NCI-H1092 treated with DMSO at 0.1 percent for 48 hours (cell line): ENCODE data around the gene PRKN.
A peak's percentile ranks its signal among the peaks of the same experiment; 100 is the strongest.

ENCODE experiments used
- DNase-seq: peaks from one replicate; lab custom pipeline; 2025; lab: John Stamatoyannopoulos, UW

The PRKN gene

GRCh38 chr6:162615016-162615705, 112.4 kb downstream of the PRKN start:
- no peak for DNase-seq

GRCh38 chr6:162613310-162613709, 114.3 kb downstream of the PRKN start:
- DNase-seq, result no peak

DNA sequence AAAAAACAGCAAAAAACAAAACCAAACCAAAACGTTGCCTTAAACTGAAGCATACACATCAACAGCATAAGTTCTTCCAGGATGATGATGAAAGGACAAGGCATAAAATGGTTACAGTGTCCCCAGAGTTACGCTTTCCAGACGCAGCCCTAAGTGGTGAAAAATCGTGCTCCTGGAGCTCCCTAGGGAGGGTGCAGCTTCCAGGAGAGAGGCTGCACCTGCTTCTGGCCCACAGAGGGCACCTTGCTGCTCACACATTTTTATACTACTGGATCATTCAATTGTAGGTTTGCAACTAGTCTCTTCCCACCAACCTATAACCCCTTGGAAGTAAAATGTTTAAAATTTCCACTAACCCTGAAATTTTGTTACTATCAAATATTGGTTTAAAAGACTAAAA, 115.0 kb downstream of the PRKN start:
- no peak for DNase-seq

GRCh38 chr6:162610351-162610750, 117.2 kb downstream of the PRKN start:
- no peak for DNase-seq

- DNase-seq, result no peak
Measured at GRCh38 chr6:162605881-162606280, 121.7 kb downstream of the PRKN start.

DNA sequence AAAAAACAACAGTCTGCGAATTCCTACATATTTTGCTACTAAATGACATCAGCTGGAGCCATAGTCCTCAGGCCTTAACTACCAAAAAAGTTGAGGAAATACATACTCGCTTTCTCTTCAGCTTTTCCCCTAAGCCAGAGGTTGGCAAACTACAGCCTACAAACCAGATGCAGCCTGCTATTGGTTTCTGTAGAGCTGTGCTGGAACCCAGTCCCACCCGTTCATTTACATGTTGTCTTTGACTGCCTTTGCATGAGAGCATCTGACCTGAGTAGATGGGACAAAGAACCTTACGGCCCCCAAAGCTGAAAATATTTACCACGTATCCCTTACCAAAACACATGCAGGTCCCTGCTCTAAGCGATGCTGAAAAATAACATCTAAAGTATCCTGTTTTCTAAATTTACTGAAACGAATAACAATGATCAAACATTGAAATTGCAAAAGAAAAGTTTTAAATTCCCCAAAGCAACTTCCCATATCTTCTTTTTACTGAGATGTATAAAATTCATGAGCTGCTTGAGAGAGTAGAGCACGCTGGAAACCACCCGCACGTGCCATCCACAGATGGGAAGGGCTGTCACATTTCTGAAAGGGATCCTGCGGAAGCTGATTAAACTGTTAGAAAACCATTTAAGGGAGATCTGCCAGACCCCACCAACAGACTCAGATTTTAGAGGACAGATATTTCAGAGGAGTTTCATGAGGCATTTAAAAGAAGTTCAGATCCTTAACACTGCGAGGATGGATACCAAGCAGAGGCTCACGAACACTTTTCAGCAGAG, 124.1 kb downstream of the PRKN start:
- no peak for DNase-seq

DNA sequence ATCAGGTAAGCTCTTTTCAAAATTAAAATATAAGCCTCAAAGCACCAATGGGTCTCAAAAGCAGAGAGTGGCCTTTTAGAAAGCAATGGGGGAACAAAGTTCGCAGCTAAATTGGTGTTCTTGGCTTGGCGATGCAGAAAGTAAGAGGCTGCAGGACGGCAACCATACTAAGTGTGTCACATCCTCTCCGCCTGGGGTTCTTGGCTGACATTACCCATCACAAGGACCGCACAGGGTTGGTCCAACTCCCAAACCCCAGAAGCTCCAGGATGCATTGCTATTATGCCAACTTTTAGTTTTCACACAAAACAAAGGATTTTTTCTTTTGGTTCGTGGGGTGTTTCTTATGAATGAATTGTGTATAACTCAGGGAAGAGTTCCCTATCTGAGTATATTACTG, 124.8 kb downstream of the PRKN start:
- no peak for DNase-seq

GRCh38 chr6:162596676-162597075, 130.9 kb downstream of the PRKN start:
- DNase-seq, result no peak

GRCh38 chr6:162591517-162591916, 136.0 kb downstream of the PRKN start:
- no peak for DNase-seq

DNA sequence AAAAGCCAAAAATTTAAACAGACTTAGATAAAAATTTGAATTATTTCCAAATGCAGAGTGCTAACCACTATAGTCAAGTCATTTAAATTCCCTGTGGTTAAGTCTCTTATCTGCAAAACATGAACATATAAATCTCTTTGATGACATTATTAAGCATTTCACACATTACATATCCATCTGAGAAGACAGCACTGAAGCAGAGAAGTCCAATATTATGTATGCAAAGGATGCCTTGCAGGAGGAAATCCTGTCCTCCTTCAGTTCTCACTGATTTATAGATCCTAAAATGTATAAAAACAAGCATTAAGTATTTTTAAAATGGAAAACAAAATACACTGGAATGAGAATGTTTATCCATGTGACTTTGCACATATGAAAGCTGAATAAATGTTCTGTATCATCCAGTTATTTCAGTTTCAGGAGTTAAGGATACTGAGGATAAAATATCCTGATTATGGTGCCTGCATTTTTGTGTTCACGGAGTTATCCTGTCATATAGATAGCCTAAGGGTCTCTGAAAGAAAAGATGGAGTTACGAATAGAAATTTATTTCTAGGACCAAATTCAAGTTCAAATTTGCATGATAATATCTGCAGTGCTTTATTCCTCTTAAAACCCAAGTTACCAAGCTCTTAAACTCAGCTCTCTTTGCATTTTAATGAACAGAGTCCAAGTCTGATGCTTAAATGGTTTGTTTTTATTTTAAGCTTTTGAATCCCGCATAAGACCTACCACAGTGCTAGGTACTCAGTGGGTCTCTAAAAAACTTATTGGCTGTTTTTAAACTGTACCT, 145.4 kb downstream of the PRKN start:
- no peak for DNase-seq

- DNase-seq, result no peak
Measured at GRCh38 chr6:162580619-162581018, 146.9 kb downstream of the PRKN start.

DNA sequence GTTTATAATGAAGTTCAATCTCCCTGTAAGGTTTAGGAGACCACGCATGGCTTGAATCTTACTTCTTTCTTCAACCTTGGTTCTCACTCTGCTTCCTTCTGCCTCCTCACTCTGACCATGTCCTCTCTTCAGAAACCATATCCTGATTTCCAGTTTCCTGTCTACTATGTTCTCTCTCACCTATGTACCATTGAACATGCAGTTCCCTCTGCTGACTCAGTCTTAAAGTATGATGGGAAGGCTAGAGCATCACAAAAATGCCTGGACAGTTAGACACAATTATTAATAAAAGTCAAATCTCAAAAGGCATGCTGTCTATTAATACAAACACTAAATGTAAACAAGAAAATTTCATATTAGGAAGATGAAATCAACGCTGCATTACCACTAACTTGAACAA, 151.6 kb downstream of the PRKN start:
- no peak for DNase-seq

DNA sequence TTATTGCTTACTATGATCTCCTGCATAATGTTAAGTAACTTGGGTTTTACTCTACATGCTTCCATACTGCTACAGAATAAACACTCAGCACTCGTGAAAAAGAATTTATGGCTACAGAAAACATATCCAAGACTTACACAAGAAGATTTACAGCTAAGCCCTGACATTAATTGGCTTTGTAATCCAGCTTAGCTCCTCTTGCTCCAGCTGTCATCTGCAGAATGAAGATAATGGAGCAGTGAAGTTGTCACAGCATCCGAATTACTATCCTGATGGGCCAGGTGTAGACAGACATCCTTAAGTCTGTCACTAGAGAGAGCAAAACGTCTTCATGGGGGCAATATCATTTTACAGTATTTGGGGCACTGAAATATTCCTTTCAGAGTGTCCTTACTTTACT, 155.3 kb downstream of the PRKN start:
- DNase-seq, result no peak

GRCh38 chr6:162568266-162568665, 159.3 kb downstream of the PRKN start:
- no peak for DNase-seq

GRCh38 chr6:162562041-162562440, 165.5 kb downstream of the PRKN start:
- no peak for DNase-seq

- DNase-seq, result no peak
Measured at GRCh38 chr6:162560891-162561290, 166.7 kb downstream of the PRKN start.

GRCh38 chr6:162554531-162554930, 173.0 kb downstream of the PRKN start:
- no peak for DNase-seq

GRCh38 chr6:162546905-162547304, 180.7 kb downstream of the PRKN start:
- no peak for DNase-seq

DNA sequence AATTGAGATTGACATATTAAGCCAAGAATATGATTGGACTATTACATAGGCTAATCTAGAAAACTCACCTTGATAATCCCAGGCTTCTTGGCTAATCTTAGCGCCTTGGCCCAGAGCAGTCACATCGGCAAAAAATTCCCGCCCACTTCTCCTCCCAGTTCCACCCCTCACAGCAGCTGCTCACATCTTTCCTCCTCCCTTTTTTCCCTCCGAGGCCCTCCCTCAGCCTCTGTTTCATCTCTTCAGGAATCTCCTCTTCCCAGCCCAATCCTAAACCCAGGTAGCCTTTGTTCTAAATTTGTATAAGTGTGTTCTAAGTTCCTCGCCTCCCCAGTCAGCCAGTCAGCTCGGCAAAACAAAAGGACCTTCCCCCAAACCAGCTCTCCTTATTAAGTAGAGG, 184.3 kb downstream of the PRKN start:
- no peak for DNase-seq

- no peak for DNase-seq
Measured at GRCh38 chr6:162541019-162541601, 186.5 kb downstream of the PRKN start.

GRCh38 chr6:162539321-162539720, 188.2 kb downstream of the PRKN start:
- peak; percentile 25 for DNase-seq

DNA sequence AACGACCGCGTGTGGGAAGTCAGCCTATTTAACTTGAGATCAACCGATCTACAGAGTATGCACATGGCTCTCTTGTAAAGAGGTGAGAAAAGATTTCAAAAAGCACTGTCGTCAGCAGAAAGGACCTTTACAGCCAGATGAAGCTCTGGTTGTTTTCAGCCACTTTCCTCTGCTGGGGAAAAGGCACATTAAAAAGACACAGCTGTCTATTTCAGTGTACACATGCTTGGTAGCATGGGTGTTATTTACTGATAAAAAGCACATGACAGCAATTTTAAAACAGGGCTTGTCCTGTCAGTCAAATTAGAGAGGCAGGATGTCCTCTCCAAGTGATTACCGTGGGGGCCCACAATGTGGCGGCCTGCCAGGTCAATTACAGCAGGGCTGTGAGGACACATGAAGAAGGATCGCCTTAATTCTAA, 188.9 kb downstream of the PRKN start:
- peak; percentile 84 for DNase-seq
